ENCODE results near the gene SYT5.

- TF ChIP-seq ETS1 (conservative IDR thresholded peaks at IDR 0.05; ENCODE audit: control insufficient read depth, low read depth, low read length) (no peak), ZNF764 (CRISPR knock-in tag; IDR thresholded peaks at IDR 0.05; ENCODE audit: low read depth) (no peak), CTCF (IDR thresholded peaks at IDR 0.05 in 2 of 3, conservative IDR thresholded peaks at IDR 0.05 in 1 of 3; ENCODE audit: insufficient read depth in 2 of 3, low read depth in 1 of 3, low read length in 3 of 3) (no peak), SRF (CRISPR knock-in tag; IDR thresholded peaks at IDR 0.05) (no peak), TCF3 (CRISPR knock-in tag; IDR thresholded peaks at IDR 0.05) (no peak), MAZ (CRISPR knock-in tag; conservative IDR thresholded peaks at IDR 0.05 in 1 of 2, IDR thresholded peaks at IDR 0.05 in 1 of 2) (no peak), EP300 (IDR thresholded peaks at IDR 0.05; ENCODE audit: low read length) (no peak), LARP7 (IDR thresholded peaks at IDR 0.05) (no peak), TRIM24 (IDR thresholded peaks at IDR 0.05) (no peak)
Measured at GRCh38 chr19:55131421-55131820, 48.7 kb downstream of the SYT5 start.
